ENCODE measurements around the gene MAN2B2.

- TF ChIP-seq POLR2A (IDR thresholded peaks at IDR 0.05; ENCODE audit: low read length): no peak
- no peak for TF ChIP-seq GATA1 (IDR thresholded peaks at IDR 0.05; ENCODE audit: low read depth, low read length)
Observed at GRCh38 chr4:6633091-6633906, 58.3 kb downstream of the MAN2B2 start.

All from erythroblast (primary cell).